ENCODE data around the gene HYI.

DNA sequence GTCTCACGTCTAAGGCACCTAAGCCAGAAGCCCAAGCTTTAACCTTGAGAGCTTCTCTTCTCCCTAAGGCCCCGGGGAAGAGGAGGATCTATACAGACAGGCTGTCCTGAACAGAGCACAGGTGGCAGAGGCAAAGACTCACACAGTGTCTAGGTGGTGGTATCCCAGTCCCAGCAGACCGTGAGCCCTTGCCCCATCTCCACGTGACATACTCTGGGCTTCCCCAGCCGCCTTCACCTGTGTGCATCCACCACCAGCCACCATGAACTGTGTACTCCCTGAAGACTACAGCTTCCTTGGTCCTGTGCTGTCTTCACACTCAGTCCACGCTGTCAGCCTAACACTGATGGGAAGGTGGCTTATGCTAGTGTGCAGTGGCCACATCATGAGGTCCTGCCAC is 32.3 kb downstream of the HYI start:
- TF ChIP-seq CTCF (IDR thresholded peaks at IDR 0.05) = no peak
- TF ChIP-seq POLR2A (IDR thresholded peaks at IDR 0.05) = no peak
- TF ChIP-seq EP300 (IDR thresholded peaks at IDR 0.05) = no peak
